ENCODE results near the gene SH3GLB2.

DNA sequence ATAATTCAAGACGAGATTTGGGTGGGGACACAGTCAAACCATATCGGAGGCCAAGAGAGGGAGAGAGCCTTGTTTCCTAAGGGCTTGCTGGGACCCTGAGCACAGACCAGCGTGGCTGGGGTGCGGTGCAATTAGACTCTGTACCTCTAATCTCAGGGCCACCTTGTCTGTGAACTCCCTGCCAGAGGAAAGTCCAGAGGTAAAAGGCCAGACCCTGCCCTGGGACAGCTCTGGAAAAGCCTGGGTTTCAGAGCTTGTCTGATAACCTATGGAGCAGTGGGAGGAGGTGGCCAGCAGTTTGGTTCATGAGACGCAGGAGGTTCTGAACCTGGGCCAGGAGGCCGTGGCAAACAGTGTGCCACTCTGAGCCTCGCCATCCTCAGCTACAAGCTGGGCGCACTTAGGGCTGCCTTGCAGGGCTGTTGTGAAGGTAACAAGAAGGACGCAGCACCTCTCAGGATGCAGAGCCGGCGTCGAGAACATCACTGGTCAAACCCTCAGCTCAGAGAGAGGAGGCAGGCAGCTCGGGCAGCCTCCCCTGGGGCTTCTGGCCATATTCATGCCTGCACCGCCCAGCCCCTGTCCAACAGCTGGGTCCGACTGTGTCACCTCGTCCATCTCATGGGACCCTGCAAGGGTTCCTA lies 48.0 kb upstream of the SH3GLB2 start:
- TF ChIP-seq CTCF (conservative IDR thresholded peaks at IDR 0.05; ENCODE audit: low read depth in 2 of 2) (no peak), EZH2 (IDR thresholded peaks at IDR 0.05; ENCODE audit: low read depth, unreplicated experiment) (no peak), CREB1 (CRISPR knock-in tag; IDR thresholded peaks at IDR 0.05; ENCODE audit: low read depth) (no peak), REST (IDR thresholded peaks at IDR 0.05; ENCODE audit: unreplicated experiment) (no peak), POLR2AphosphoS5 (IDR thresholded peaks at IDR 0.05; ENCODE audit: low read depth) (no peak), JUNB (IDR thresholded peaks at IDR 0.05; ENCODE audit: unreplicated experiment) (no peak), ZNF114 (CRISPR knock-in tag; IDR thresholded peaks at IDR 0.05) (no peak), ZNF331 (CRISPR knock-in tag; IDR thresholded peaks at IDR 0.05; ENCODE audit: low read depth) (no peak), STAT1 (IDR thresholded peaks at IDR 0.05; ENCODE audit: unreplicated experiment) (no peak), EZH2phosphoT487 (IDR thresholded peaks at IDR 0.05; ENCODE audit: unreplicated experiment) (no peak), ETS1 (IDR thresholded peaks at IDR 0.05) (no peak), NANOG (IDR thresholded peaks at IDR 0.05; ENCODE audit: borderline replicate concordance) (no peak), ZNF462 (CRISPR knock-in tag; IDR thresholded peaks at IDR 0.05) (no peak)
